Erythroblast (primary cell): Measurements from ENCODE around the gene CMTM7.

Experiments
- DNase-seq, 2 experiments: peaks; one replicate each; lab custom pipeline; 2025; lab: John Stamatoyannopoulos, UW
- GATA1 ChIP-seq: IDR thresholded peaks from 2 replicates; pipeline ENCODE4 v1.6.1; 2011; ENCODE audit warnings: low read depth, mild to moderate bottlenecking, control low read depth, low read length, moderate library complexity
- POLR2A ChIP-seq: IDR thresholded peaks from 2 replicates; pipeline ENCODE4 v1.6.1; 2011; ENCODE audit warnings: mild to moderate bottlenecking, low read length

CMTM7 gene

GRCh38 chr3:32447865-32448400 is 56.3 kb downstream of the CMTM7 start:
- TF ChIP-seq POLR2A (no peak), GATA1 (no peak)

DNA sequence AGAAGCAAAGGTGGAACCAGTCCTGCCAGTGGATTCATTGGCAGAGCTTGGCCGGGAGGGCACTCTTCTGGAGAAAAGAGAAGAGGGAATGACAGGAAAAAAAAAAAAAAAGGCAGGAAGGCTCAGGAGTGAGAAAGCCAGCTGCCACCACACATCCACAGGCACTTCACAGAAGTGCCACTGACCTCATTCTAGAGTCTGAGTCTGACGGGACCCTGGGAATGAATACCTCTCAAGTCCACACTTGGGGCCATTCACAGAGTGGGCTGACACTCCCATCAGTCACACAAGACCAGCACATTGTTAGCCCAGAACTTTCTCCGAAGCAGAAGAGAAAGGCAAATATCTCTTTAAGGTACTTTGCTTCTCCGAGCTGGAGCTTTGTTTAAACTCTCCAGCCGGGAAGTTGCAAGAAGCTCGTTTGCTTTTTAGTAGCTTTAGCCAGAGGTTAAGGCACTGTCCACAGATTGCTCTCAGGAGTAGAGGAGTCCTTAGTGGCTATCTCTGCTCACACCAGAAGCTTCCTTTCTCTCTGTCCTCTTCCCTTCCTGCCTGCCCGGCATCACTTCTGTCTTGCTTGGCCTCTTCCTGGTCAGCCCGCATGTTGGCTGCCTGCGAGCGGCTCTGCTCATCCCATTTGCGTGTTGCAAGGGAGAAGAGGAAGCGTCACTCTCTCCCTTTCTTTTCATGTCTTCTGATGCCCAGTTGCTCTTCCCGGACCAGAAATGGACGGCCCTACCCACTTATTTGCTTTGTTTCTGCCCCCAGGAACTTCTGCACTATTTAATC is 57.2 kb downstream of the CMTM7 start:
- DNase-seq: no peak

More at GRCh38 chr3:32447865-32448400, 56.3 kb downstream of the CMTM7 start:
- DNase-seq: no peak

GRCh38 chr3:32449691-32450090 is 58.0 kb downstream of the CMTM7 start:
- no peak for TF ChIP-seq POLR2A
- TF ChIP-seq GATA1: no peak
- no peak for DNase-seq

More for the DNA sequence above, 57.2 kb downstream of the CMTM7 start:
- no peak for TF ChIP-seq POLR2A
- no peak for TF ChIP-seq GATA1

GRCh38 chr3:32450426-32450825 is 58.8 kb downstream of the CMTM7 start:
- TF ChIP-seq POLR2A (no peak), GATA1 (no peak)
- DNase-seq: no peak

GRCh38 chr3:32450992-32451659 is 59.5 kb downstream of the CMTM7 start:
- TF ChIP-seq GATA1: no peak
- no peak for TF ChIP-seq POLR2A
- DNase-seq: no peak

DNA sequence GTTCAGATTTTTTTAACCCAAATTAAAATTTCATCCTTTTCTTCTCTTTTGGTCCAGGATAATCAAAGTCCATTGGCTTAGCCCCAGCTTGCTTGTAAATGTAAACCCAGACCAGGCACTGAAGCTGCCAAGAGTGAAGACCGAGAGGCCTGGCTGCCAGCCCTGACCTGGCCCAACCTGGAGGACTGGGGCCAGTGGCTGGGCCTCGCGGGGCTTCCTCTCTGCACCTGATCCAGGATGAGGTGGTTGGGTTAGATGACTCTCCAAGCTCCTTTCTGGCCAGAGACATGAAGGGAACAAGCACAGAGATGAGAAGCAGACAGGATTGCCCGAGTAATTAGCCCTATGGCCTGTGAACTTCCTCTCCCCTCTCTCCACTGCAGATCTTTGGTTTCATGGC is 60.4 kb downstream of the CMTM7 start:
- TF ChIP-seq GATA1: no peak
- no peak for TF ChIP-seq POLR2A
- DNase-seq: no peak

- DNase-seq: no peak
- TF ChIP-seq GATA1 (no peak), POLR2A (no peak)
Observed at GRCh38 chr3:32453346-32453745, 61.7 kb downstream of the CMTM7 start.

DNA sequence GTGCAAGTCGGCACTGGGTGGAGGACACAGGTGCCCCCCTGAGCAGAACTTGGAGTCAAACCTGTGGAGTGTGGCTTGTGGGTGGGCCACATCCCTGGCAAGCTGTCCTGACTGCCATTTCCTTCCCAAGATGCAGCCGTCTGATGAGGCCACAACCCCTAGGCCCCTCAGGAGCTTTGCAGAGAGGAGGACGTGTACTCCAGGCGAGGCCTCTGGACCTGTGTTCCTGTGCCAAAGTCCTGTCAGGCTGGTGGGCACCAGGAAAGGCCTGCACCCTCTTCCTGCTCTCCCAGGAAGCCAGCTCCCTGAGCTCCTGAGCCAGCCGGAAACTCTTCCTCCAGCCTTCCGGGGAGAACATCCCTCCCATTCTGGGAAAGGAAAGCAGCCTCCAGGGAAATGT is 62.5 kb downstream of the CMTM7 start:
- no peak for DNase-seq
- TF ChIP-seq POLR2A (no peak), GATA1 (no peak)

DNA sequence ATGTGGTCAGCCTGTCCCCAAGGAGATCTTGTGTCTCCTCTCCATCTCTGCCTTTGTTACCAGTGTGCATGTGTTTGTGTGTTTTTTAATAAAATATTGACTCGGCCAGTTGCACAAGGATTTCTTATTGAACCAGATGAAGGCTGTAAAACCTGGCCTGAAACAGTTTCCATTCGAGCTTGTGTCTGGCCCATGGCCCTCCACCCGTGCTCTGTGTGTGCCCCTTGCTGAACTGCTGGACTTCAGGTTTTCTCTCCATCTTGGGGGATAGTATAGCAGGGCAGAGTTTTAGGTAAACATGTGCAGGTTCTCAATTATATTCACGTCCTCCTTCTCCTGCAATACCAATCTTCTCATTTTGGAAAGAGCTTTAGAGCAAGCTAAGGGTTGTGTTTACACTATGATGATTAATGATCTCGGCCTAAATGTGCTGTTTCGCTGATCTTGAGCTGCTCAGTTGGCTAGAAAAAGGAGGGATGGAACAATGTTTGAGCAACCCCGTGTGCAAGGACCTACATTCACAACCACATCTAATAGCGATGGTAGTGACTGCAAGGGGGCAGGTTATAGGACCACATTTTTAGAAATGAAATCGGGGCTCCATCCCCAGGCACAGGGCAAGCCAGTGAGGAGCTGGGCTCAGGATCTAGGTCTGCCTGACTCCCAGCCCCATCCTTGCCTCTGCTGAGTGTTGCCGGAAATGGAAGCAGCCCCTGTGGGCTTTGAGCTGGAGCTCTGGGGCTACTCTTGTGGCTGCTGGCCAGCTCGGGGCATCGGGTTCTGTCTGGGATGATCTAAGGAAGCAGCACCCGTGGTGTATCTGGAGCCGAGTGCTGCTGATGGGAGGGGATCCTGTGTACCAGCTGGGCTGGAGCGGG is 63.3 kb downstream of the CMTM7 start:
- DNase-seq: no peak

GRCh38 chr3:32455609-32456428 is 64.2 kb downstream of the CMTM7 start:
- TF ChIP-seq POLR2A: no peak
- TF ChIP-seq GATA1: no peak
- DNase-seq: no peak

More for the DNA sequence above, 63.3 kb downstream of the CMTM7 start:
- TF ChIP-seq GATA1 (no peak), POLR2A (no peak)

DNA sequence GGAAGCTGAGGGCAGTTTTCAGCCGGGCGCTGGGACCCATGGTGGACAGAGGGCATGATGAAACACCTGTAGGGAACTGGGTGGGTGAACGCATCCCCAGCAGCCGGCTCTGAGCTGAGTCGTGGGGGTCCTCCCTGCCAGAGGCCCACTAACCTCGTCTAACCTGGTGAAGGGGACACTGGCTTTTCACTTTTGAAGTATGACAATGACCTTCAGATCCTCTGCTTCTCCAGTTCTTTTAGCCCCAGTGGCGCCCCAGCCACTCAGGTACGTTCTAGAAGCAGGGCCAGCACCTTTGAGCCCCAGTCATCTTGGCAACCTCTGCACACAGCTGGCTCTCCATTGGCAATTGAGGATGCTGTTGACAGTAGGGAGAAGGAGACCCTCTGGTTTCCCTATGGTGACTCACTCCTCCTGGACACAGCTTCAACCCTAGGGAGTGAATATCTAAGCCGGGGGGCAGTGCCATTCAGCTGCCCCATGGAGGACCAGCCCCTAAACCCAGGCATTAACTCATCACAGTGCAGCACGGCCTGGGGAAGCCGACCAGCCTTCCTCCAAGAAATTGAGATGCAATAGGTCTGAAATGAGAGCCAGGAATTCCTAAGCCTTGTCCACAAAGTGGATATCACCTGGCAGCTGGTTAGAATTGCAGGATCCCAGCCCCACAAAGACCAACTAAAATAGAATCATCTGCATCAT is 64.9 kb downstream of the CMTM7 start:
- TF ChIP-seq POLR2A (no peak), GATA1 (no peak)
- DNase-seq: no peak

- DNase-seq: no peak
- TF ChIP-seq GATA1 (no peak), POLR2A (no peak)
Observed at GRCh38 chr3:32457971-32458471, 66.4 kb downstream of the CMTM7 start.

GRCh38 chr3:32459450-32459849 is 67.8 kb downstream of the CMTM7 start:
- DNase-seq: no peak
- TF ChIP-seq POLR2A (no peak), GATA1 (no peak)
